ENCODE data around the gene PHYKPL. TPM values are rescaled to one million over a fixed set of nuclear protein-coding genes. Genes with fewer than 3 reads are reported as not detected.

Gene PHYKPL
- total and polyA plus RNA-seq, 2 of the 8 experiments (the other 6 are each of a cell fraction or from before 2014, with no cell fraction given) = 25.1 to 32.1 TPM

DNA sequence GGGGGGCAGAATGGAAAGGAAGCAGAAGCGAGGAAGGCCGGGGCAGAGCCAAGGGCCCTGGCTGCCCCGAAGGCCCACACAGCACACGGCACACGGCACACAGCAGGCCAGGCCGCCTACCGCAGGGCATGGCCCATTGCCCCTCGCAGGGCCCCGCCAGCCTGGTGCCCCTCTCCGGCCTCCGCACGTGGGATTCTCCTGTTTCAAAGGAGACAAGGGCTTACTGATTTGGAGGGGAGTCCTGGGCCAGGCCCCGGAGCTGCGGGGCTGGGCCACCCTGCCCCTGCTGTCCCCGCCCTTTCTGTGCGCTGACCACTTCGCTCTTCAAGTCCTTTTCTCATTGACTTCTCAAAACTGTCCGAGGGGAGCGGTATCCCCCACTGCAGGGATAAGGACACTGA, 7.7 kb upstream of the PHYKPL start:
- Histone ChIP-seq H2BK120ac (replicated peaks; ENCODE audit: low read depth, low read length) (no peak overlapping the region), H3K23ac (ENCODE audit: insufficient read length) (no peak overlapping the region), H3K36me3 (ENCODE audit: control insufficient read depth in 2 of 4, insufficient read depth in 4 of 4, low read length in 3 of 4) (no peaks in the 10 kb centered on the region), H3K4me3 (ENCODE audit: extremely low read depth in 1 of 4, insufficient read depth in 2 of 4, low read depth in 3 of 4, low read length in 4 of 4) (no peak overlapping the region), H2BK5ac (ENCODE audit: low read depth, low read length) (no peak overlapping the region), H2BK12ac (ENCODE audit: low read depth, low read length) (no peak overlapping the region), H4K91ac (replicated peaks; ENCODE audit: insufficient read length, low read length) (no peak overlapping the region), H3K18ac (ENCODE audit: extremely low read depth, low read length) (no peak overlapping the region), H3K4ac (replicated peaks; ENCODE audit: insufficient read length, low read depth, low read length) (no peak overlapping the region), H3K56ac (replicated peaks; ENCODE audit: insufficient read length, low read depth, low read length) (no peak overlapping the region), H2AK5ac (ENCODE audit: low read depth, low read length) (no peak overlapping the region), H3K14ac (ENCODE audit: insufficient read length) (no peak overlapping the region), H3K9me3 (ENCODE audit: insufficient read depth in 2 of 2, low read depth in 1 of 2, low read length in 1 of 2) (no peaks in the 10 kb centered on the region), H2BK20ac (ENCODE audit: low read length) (no peak overlapping the region), H4K8ac (ENCODE audit: extremely low read depth, insufficient read depth, low read length) (no peak overlapping the region), H2BK15ac (ENCODE audit: low read length) (no peak overlapping the region), H3K27ac (ENCODE audit: low read depth, low read length) (no peak overlapping the region), H3K4me1 (replicated peaks in 1 of 4; ENCODE audit: control insufficient read depth in 3 of 4, insufficient read depth in 4 of 4, low read length in 3 of 4) (peaks cover 0 to 3% (median 1%) of the 10 kb centered on the region in 4 experiments; a peak in 3 of 7 replicates), H3K23me2 (ENCODE audit: low read depth, low read length) (peaks cover 10% of the 10 kb centered on the region; the same call in 1 of the 2 replicates), H4K5ac (ENCODE audit: insufficient read length, low read depth, low read length) (no peak overlapping the region), H3K4me2 (ENCODE audit: insufficient read depth in 1 of 2, low read depth in 2 of 2, low read length in 2 of 2) (no peak overlapping the region), H3K79me2 (ENCODE audit: control insufficient read depth in 1 of 2, insufficient read depth in 2 of 2, low read length in 2 of 2) (no peaks in the 10 kb centered on the region), H2AFZ (ENCODE audit: low read length) (no peak overlapping the region), H3K79me1 (ENCODE audit: low read depth, low read length) (no peaks in the 10 kb centered on the region; the same call in 1 of the 2 replicates), H3K9ac (replicated peaks in 1 of 4; ENCODE audit: extremely low read depth in 1 of 4, low read depth in 3 of 4, low read length in 3 of 4) (no peak overlapping the region), H3K27me3 (replicated peaks in 1 of 4; ENCODE audit: control insufficient read depth in 3 of 4, extremely low read depth in 1 of 4, insufficient read depth in 3 of 4, low read length in 3 of 4) (no peaks in the 10 kb centered on the region), H4K20me1 (replicated peaks in 1 of 2; ENCODE audit: control insufficient read depth in 1 of 2, insufficient read depth in 2 of 2, low read length in 2 of 2) (peaks cover 0 to under 1% of the 10 kb centered on the region in 2 experiments)
- no peak for TF ChIP-seq ZNF274 (IDR thresholded peaks at IDR 0.05; ENCODE audit: borderline replicate concordance, extremely low read depth, low read length)
- no peak for TF ChIP-seq CHD2 (IDR thresholded peaks at IDR 0.05; ENCODE audit: low read length)
- TF ChIP-seq BCL11A (IDR thresholded peaks at IDR 0.05; ENCODE audit: low read depth in 2 of 2, low read length in 2 of 2) = no peak
- ChIA-PET POLR2A (ENCODE audit: partially characterized antibody) (interaction anchor here (2.2 to 21.6 kb wide), 2 partner anchors 8 to 29 kb away, joined by 6 to 507 read pairs; partner anchors contain the start of genes HNRNPAB and PHYKPL), CTCF (ENCODE audit: partially characterized antibody) (interaction anchor here (0.7 to 1.5 kb wide), 4 partner anchors 9 to 41 kb away, joined by 3 to 7 read pairs (median 4); no protein-coding TSS in a partner anchor)
- WGBS, 2 experiments (ENCODE audit: extremely low coverage in 1 of 2, insufficient coverage in 1 of 2, insufficient read length in 1 of 2, insufficient replicate concordance in 2 of 2, low coverage in 1 of 2, low lambda C conversion rate in 2 of 2, missing lambda C conversion rate in 1 of 2) = 96% methylated on average over 15 of the region's 19 CpGs; no CpG with 5 or more reads in 1 of the 2 experiments
- FAIRE-seq (no peak), DNase-seq (ENCODE audit: low read depth in 1 of 2, low spot score in 2 of 2) (no peak)
